IPS-15b (cell line): ENCODE measurements around the gene SACM1L.
A peak's percentile ranks its signal among the peaks of the same experiment; 100 is the strongest.

Experiments
- H3K27me3 ChIP-seq: one replicate; pipeline ENCODE4 v1.6.1; 2013; ENCODE audit warnings: low read length; ENCODE audit not compliant: control insufficient read depth, insufficient read depth
- H3K36me3 ChIP-seq: one replicate; pipeline ENCODE4 v1.6.1; 2013; ENCODE audit warnings: low read length; ENCODE audit not compliant: control insufficient read depth, insufficient read depth
- H3K4me1 ChIP-seq: one replicate; pipeline ENCODE4 v1.6.1; 2013; ENCODE audit warnings: mild to moderate bottlenecking, low read length; ENCODE audit not compliant: control insufficient read depth, insufficient read depth
- H3K4me3 ChIP-seq: one replicate; pipeline ENCODE4 v1.5.1; 2013; ENCODE audit warnings: low read depth, low read length
- H3K9ac ChIP-seq: one replicate; pipeline ENCODE4 v1.6.1; 2013; ENCODE audit warnings: low read depth, mild to moderate bottlenecking, low read length
- H3K9me3 ChIP-seq: one replicate; pipeline ENCODE4 v1.6.1; 2013; ENCODE audit warnings: mild to moderate bottlenecking, low read length; ENCODE audit not compliant: control insufficient read depth, insufficient read depth

Gene SACM1L

GRCh38 chr3:45700570-45701073 is 11.4 kb downstream of the SACM1L start:
- Histone ChIP-seq H3K36me3 (peaks cover 6% of the 10 kb centered on the region), H3K4me1 (peaks cover 26% of the 10 kb centered on the region), H3K9ac (peak overlapping the region; percentile 1), H3K9me3 (no peaks in the 10 kb centered on the region), H3K4me3 (no peak overlapping the region), H3K27me3 (no peaks in the 10 kb centered on the region)

GRCh38 chr3:45701172-45701867 is 12.1 kb downstream of the SACM1L start:
- Histone ChIP-seq H3K4me3 (peak overlapping the region; percentile 27), H3K36me3 (peaks cover 9% of the 10 kb centered on the region), H3K9me3 (no peaks in the 10 kb centered on the region), H3K27me3 (no peaks in the 10 kb centered on the region), H3K9ac (no peak overlapping the region), H3K4me1 (peaks cover 26% of the 10 kb centered on the region)

- H3K9me3 ChIP-seq: no peaks in the 10 kb centered on the region
- no peak overlapping the region for H3K4me3 ChIP-seq
- no peaks in the 10 kb centered on the region for H3K27me3 ChIP-seq
- peaks cover 26% of the 10 kb centered on the region for H3K4me1 ChIP-seq
- no peak overlapping the region for H3K9ac ChIP-seq
- H3K36me3 ChIP-seq: peaks cover 15% of the 10 kb centered on the region
Observed at GRCh38 chr3:45704301-45704943, 15.2 kb downstream of the SACM1L start.

GRCh38 chr3:45705839-45706808 is 16.9 kb downstream of the SACM1L start:
- Histone ChIP-seq H3K4me1 (peaks cover 18% of the 10 kb centered on the region), H3K36me3 (peaks cover 18% of the 10 kb centered on the region), H3K9ac (no peak overlapping the region), H3K9me3 (no peaks in the 10 kb centered on the region), H3K27me3 (no peaks in the 10 kb centered on the region), H3K4me3 (no peak overlapping the region)

- H3K9ac ChIP-seq: no peak overlapping the region
- no peak overlapping the region for H3K4me3 ChIP-seq
- no peaks in the 10 kb centered on the region for H3K9me3 ChIP-seq
- H3K27me3 ChIP-seq: no peaks in the 10 kb centered on the region
- H3K36me3 ChIP-seq: peaks cover 13% of the 10 kb centered on the region
- H3K4me1 ChIP-seq: no peaks in the 10 kb centered on the region
Observed at GRCh38 chr3:45711931-45712330, 22.7 kb downstream of the SACM1L start.

- no peaks in the 10 kb centered on the region for H3K9me3 ChIP-seq
Observed at GRCh38 chr3:45712434-45713110, 23.4 kb downstream of the SACM1L start.

GRCh38 chr3:45715945-45716344 is 26.7 kb downstream of the SACM1L start:
- Histone ChIP-seq H3K4me3 (no peak overlapping the region), H3K4me1 (no peaks in the 10 kb centered on the region), H3K9ac (no peak overlapping the region), H3K27me3 (no peaks in the 10 kb centered on the region), H3K36me3 (peaks cover 5% of the 10 kb centered on the region), H3K9me3 (no peaks in the 10 kb centered on the region)

More at GRCh38 chr3:45712434-45713110, 23.4 kb downstream of the SACM1L start:
- Histone ChIP-seq H3K9ac (no peak overlapping the region), H3K27me3 (no peaks in the 10 kb centered on the region), H3K4me1 (no peaks in the 10 kb centered on the region), H3K4me3 (no peak overlapping the region), H3K36me3 (peaks cover 10% of the 10 kb centered on the region)

- Histone ChIP-seq H3K36me3 (no peaks in the 10 kb centered on the region), H3K4me1 (no peaks in the 10 kb centered on the region), H3K4me3 (no peak overlapping the region), H3K9ac (no peak overlapping the region), H3K9me3 (no peaks in the 10 kb centered on the region), H3K27me3 (no peaks in the 10 kb centered on the region)
Observed at GRCh38 chr3:45716790-45717336, 27.7 kb downstream of the SACM1L start.

GRCh38 chr3:45719655-45720487 is 30.7 kb downstream of the SACM1L start:
- peaks cover 9% of the 10 kb centered on the region for H3K36me3 ChIP-seq
- H3K9me3 ChIP-seq: no peaks in the 10 kb centered on the region
- H3K4me1 ChIP-seq: no peaks in the 10 kb centered on the region
- H3K27me3 ChIP-seq: no peaks in the 10 kb centered on the region
- no peak overlapping the region for H3K4me3 ChIP-seq
- no peak overlapping the region for H3K9ac ChIP-seq

GRCh38 chr3:45724911-45725310 is 35.7 kb downstream of the SACM1L start:
- H3K9ac ChIP-seq: no peak overlapping the region
- no peaks in the 10 kb centered on the region for H3K27me3 ChIP-seq
- H3K9me3 ChIP-seq: no peaks in the 10 kb centered on the region
- H3K4me3 ChIP-seq: no peak overlapping the region
- peaks cover 9% of the 10 kb centered on the region for H3K36me3 ChIP-seq
- no peaks in the 10 kb centered on the region for H3K4me1 ChIP-seq
